CD14-positive monocyte (primary cell): ENCODE results near the gene IGFBP1. TPM values are rescaled to one million over a fixed set of nuclear protein-coding genes. Genes with fewer than 3 reads are reported as not detected.

Source experiments
- DNase-seq, 3 donors: peaks; one replicate each; pipeline ENCODE4 v3.0.0-alpha.2; 2011 to 2022
- H2AFZ ChIP-seq: 2 replicates; pipeline ENCODE4 v1.6.0; 2012; ENCODE audit warnings: mild to moderate bottlenecking, low read depth, low read length, inconsistent platforms; ENCODE audit not compliant: insufficient read depth, poor library complexity, severe bottlenecking
- H3K27ac ChIP-seq, 2 donors: 1 replicate in 1 of 2; 2 replicates in 1 of 2; pipeline ENCODE4 v1.5.1; 2012 to 2013; ENCODE audit warnings: low read length in 2 of 2, control low read depth in 1 of 2, inconsistent platforms in 1 of 2, low read depth in 1 of 2, mild to moderate bottlenecking in 1 of 2
- H3K27me3 ChIP-seq, 2 donors: one replicate each; pipeline versions ENCODE4 v1.6.0 to v1.6.1; 2011 to 2013; ENCODE audit warnings: low read length in 2 of 2; ENCODE audit not compliant: control insufficient read depth in 2 of 2, insufficient read depth in 2 of 2
- H3K36me3 ChIP-seq, 2 donors: replicated peaks in 1 of 2; 1 replicate in 1 of 2; 2 replicates in 1 of 2; pipeline versions ENCODE4 v1.5.1 to v1.6.1; 2012 to 2013; ENCODE audit warnings: low read length in 2 of 2, control low read depth in 1 of 2, inconsistent platforms in 1 of 2, mild to moderate bottlenecking in 1 of 2; ENCODE audit not compliant: insufficient read depth in 2 of 2, control insufficient read depth in 1 of 2
- H3K4me1 ChIP-seq, 2 donors: 1 replicate in 1 of 2; 2 replicates in 1 of 2; pipeline versions ENCODE4 v1.5.1 to v1.6.1; 2012 to 2013; ENCODE audit warnings: low read length in 2 of 2, control low read depth in 1 of 2, inconsistent platforms in 1 of 2, mild to moderate bottlenecking in 1 of 2, moderate library complexity in 1 of 2; ENCODE audit not compliant: insufficient read depth in 2 of 2, control insufficient read depth in 1 of 2
- H3K4me2 ChIP-seq: replicated peaks from 2 replicates; pipeline ENCODE3; 2012; ENCODE audit warnings: low read length, moderate library complexity, mild to moderate bottlenecking; ENCODE audit not compliant: poor library complexity, severe bottlenecking; ENCODE audit errors: extremely low read depth
- H3K4me3 ChIP-seq, 3 experiments: fragments of 200-600 bp in 1 of 3; sonication (generic) in 1 of 3; replicated peaks in 1 of 3; 1 replicate in 2 of 3; 2 replicates in 1 of 3; pipeline ENCODE4 v1.5.1; 2011 to 2013; ENCODE audit warnings: low read length in 3 of 3, mild to moderate bottlenecking in 3 of 3, control low read depth in 2 of 3, low read depth in 2 of 3, inconsistent platforms in 1 of 3, moderate library complexity in 1 of 3
- H3K79me2 ChIP-seq: 2 replicates; pipeline ENCODE4 v1.6.0; 2012; ENCODE audit warnings: mild to moderate bottlenecking, control low read depth, inconsistent platforms, low read length, moderate library complexity; ENCODE audit not compliant: insufficient read depth
- H3K9ac ChIP-seq: 2 replicates; pipeline ENCODE4 v1.6.0; 2017; ENCODE audit warnings: low read length, mild to moderate bottlenecking; ENCODE audit not compliant: insufficient read depth, poor library complexity, severe bottlenecking
- H3K9me3 ChIP-seq, 2 donors: replicated peaks in 1 of 2; 1 replicate in 1 of 2; 2 replicates in 1 of 2; pipeline versions ENCODE4 v1.5.1 to v1.6.1; 2012 to 2013; ENCODE audit warnings: low read length in 2 of 2, control low read depth in 1 of 2; ENCODE audit not compliant: control insufficient read depth in 1 of 2, insufficient read depth in 1 of 2
- H4K20me1 ChIP-seq: 2 replicates; pipeline ENCODE4 v1.6.0; 2012; ENCODE audit warnings: mild to moderate bottlenecking, low read length, control low read depth, moderate library complexity; ENCODE audit not compliant: insufficient read depth
- H3K27ac Mint-ChIP-seq, 7 donors: one replicate each; pipeline ENCODE4 v1.8.0; 2020; ENCODE audit warnings: mild to moderate bottlenecking in 7 of 7, mixed read lengths in 7 of 7, moderate library complexity in 6 of 7, inconsistent platforms in 2 of 7
- H3K27me3 Mint-ChIP-seq, 3 donors: one replicate each; pipeline ENCODE4 v1.8.0; 2021 to 2022; ENCODE audit warnings: low read depth in 3 of 3, mild to moderate bottlenecking in 3 of 3, mixed read lengths in 3 of 3, moderate library complexity in 3 of 3, inconsistent platforms in 1 of 3
- H3K36me3 Mint-ChIP-seq, 2 donors: one replicate each; pipeline ENCODE4 v1.8.0; 2020; ENCODE audit warnings: mixed read lengths in 2 of 2, inconsistent platforms in 1 of 2, mild to moderate bottlenecking in 1 of 2
- H3K4me1 Mint-ChIP-seq: one replicate; pipeline ENCODE4 v1.8.0; 2020; ENCODE audit warnings: mild to moderate bottlenecking, mixed read lengths
- H3K4me3 Mint-ChIP-seq, 2 donors: one replicate each; pipeline ENCODE4 v1.8.0; 2020; ENCODE audit warnings: mild to moderate bottlenecking in 2 of 2, mixed read lengths in 2 of 2, moderate library complexity in 1 of 2
- H3K9me3 Mint-ChIP-seq, 7 donors: one replicate each; pipeline ENCODE4 v1.8.0; 2020 to 2022; ENCODE audit warnings: mixed read lengths in 7 of 7, mild to moderate bottlenecking in 6 of 7, moderate library complexity in 6 of 7, inconsistent platforms in 2 of 7
- WGBS: methylation state at CpG from one replicate; pipeline ENCODE4 v1.1.5; 2013; ENCODE audit warnings: missing lambda C conversion rate; ENCODE audit not compliant: insufficient coverage; 5-methylcytosine and 5-hydroxymethylcytosine counted together
- intact Hi-C, 2 donors: fragments of 100-400 bp; cut with micrococcal nuclease; formaldehyde crosslinking; loops; one replicate each; pipeline versions ENCODE4 v1.15.0 to v1.15.1; 2023
- polyA plus RNA-seq, 3 donors: library from polyadenylated mRNA; depleted of rRNA in 1 of 3; unstranded in 2 of 3; stranded (reverse) in 1 of 3; fragments of 300-500 nt in 2 of 3; fragments of >200 nt in 1 of 3; fragmentation: Illumina TruSeq in 2 of 3; gene quantifications; 1 replicate in 2 of 3; 2 replicates in 1 of 3; pipeline ENCODE4 v1.2.3, GENCODE V29; 2012 to 2021
- TF ChIP-seq, protein P1 (sequence below): fragments of 200-600 bp; IDR thresholded peaks from one replicate; pipeline ENCODE4 v1.8.0; 2022; ENCODE audit warnings: antibody characterized with exemption, mild to moderate bottlenecking

IGFBP1 gene
- polyA plus RNA-seq, 3 donors, result not detected

DNA sequence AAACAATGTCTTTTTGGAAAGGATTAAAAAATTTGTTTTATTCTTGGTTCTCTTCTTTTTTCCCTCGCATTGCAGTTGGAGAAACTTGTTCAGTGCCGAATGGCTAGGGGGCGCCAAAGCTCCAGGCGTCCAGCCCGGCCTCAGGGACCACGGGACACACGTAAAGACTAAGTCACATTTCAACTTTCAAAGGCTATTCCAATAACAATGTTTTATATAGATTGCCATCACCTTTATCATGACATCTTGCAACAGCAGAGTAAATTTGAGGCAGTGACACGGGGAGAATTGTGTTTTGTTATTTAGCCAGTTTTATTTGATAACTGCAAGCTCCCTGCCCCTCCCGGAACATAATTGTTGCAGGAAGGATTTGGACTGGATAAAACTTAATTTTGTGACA, 35.0 kb downstream of the IGFBP1 start:
- H3K9me3 ChIP-seq, result peaks cover 0 to 11% of the 10 kb centered on the region in 2 donors
- no peaks in the 10 kb centered on the region for H3K36me3 Mint-ChIP-seq
- WGBS, result no CpG with 5 or more reads among the region's 9 CpGs
- no peak overlapping the region for H3K27ac ChIP-seq
- no peak overlapping the region for H3K27ac Mint-ChIP-seq
- DNase-seq, result peak in 1 of 3 donors; percentile 17
- no peaks in the 10 kb centered on the region for H3K79me2 ChIP-seq
- peaks cover 48 to 65% (median 52%) of the 10 kb centered on the region in 3 donors for H3K27me3 Mint-ChIP-seq
- H2AFZ ChIP-seq, result no peak overlapping the region
- no peak overlapping the region for H3K4me3 ChIP-seq
- H3K9me3 Mint-ChIP-seq, result peaks cover 0 to 9% (median 0%) of the 10 kb centered on the region in 7 donors
- peaks cover 4% of the 10 kb centered on the region for H3K4me1 Mint-ChIP-seq
- H3K4me3 Mint-ChIP-seq, result peak overlapping the region in 1 of 2 donors; percentile 46
- TF ChIP-seq, protein P1, sequence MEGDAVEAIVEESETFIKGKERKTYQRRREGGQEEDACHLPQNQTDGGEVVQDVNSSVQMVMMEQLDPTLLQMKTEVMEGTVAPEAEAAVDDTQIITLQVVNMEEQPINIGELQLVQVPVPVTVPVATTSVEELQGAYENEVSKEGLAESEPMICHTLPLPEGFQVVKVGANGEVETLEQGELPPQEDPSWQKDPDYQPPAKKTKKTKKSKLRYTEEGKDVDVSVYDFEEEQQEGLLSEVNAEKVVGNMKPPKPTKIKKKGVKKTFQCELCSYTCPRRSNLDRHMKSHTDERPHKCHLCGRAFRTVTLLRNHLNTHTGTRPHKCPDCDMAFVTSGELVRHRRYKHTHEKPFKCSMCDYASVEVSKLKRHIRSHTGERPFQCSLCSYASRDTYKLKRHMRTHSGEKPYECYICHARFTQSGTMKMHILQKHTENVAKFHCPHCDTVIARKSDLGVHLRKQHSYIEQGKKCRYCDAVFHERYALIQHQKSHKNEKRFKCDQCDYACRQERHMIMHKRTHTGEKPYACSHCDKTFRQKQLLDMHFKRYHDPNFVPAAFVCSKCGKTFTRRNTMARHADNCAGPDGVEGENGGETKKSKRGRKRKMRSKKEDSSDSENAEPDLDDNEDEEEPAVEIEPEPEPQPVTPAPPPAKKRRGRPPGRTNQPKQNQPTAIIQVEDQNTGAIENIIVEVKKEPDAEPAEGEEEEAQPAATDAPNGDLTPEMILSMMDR, result peak; percentile 71
- no peaks in the 10 kb centered on the region for H3K36me3 ChIP-seq
- no peaks in the 10 kb centered on the region for H4K20me1 ChIP-seq
- H3K27me3 ChIP-seq, result peaks cover 48 to 65% of the 10 kb centered on the region in 2 donors
- H3K9ac ChIP-seq, result no peak overlapping the region
- no peaks in the 10 kb centered on the region for H3K4me1 ChIP-seq
- H3K4me2 ChIP-seq, result no peak overlapping the region
- intact Hi-C loops, result no loop called here

DNA sequence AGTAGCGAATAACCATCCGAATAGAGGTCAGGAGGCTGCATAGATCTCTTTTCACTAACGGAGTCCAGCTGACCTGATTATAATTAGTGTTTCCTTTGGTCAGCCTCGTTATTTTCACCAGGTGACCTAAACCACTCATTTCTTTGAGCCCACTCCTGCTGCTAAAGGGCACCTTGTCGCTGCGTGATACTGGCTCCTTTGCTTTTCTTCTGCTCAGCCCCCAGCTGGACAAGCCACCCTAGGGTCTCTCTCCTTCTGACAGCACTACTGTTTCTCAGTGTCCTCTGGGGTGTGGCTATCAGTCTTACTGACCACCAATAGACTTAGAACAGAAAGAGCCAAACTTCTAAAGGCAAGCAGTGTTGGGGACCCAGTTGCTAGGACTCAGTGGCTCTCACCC, 35.5 kb downstream of the IGFBP1 start:
- Mint-ChIP-seq H3K9me3 (peaks cover 0 to 9% (median 0%) of the 10 kb centered on the region in 7 donors), H3K36me3 (no peaks in the 10 kb centered on the region), H3K27me3 (peaks cover 44 to 64% (median 50%) of the 10 kb centered on the region in 3 donors), H3K4me3 (peak overlapping the region in 1 of 2 donors; percentile 39), H3K4me1 (peaks cover 4% of the 10 kb centered on the region), H3K27ac (no peak overlapping the region)
- Histone ChIP-seq H4K20me1 (no peaks in the 10 kb centered on the region), H3K79me2 (no peaks in the 10 kb centered on the region), H3K36me3 (no peaks in the 10 kb centered on the region), H3K9me3 (peaks cover 0 to 9% of the 10 kb centered on the region in 2 donors), H2AFZ (no peak overlapping the region), H3K4me3 (no peak overlapping the region), H3K27ac (no peak overlapping the region), H3K9ac (no peak overlapping the region), H3K4me2 (no peak overlapping the region), H3K4me1 (no peaks in the 10 kb centered on the region), H3K27me3 (peaks cover 43 to 60% of the 10 kb centered on the region in 2 donors)
- TF ChIP-seq, protein P1, result no peak
- intact Hi-C loops, result no loop called here
- 65% methylated on average over 6 of the region's 6 CpGs for WGBS
- DNase-seq, result no peak
